NCI-H2081 (cell line): Measurements from ENCODE around the gene C11orf71.

Source experiments
- DNase-seq, 2 experiments: peaks; one replicate each; lab custom pipeline; 2025; lab: John Stamatoyannopoulos, UW

Gene C11orf71

GRCh38 chr11:114358716-114359115 lies 41.6 kb downstream of the C11orf71 start:
- DNase-seq = no peak

DNA sequence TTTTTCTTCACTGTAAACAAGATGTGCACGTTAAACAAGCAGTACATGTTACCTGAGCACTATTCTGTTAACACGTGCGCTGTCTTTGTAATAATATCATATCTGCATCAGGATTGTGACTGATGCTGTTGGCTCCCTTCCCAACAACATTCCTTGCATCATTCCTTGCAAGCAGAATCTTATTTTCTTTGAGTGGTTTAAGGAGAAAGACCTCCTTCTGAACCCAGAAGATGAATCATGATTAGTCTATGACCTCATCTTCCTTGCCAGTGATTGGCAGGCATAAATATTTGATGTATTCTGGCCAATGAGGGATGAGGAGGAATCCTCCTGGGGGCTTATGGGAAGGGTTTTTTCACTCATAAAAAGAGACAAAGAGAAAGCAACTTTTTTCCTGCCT lies 46.2 kb downstream of the C11orf71 start:
- DNase-seq = no peak

DNA sequence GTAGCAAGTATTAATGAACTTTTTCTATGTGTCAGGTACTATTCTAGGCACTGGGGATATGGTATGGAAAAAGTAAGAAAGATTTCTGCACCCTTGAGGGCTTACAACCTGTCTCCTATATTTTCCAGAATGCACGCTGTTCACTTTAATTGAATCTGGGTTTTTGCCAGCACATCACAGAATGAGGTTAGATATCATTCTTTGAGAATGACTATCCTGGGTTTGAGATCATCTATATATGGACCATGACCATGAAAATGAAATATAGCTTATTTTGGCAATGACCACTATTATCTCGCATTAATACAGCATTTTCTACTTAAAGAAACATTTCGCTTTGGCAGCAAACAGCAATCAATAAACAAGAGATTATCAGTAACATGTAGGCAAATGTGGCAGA lies 46.9 kb downstream of the C11orf71 start:
- DNase-seq = no peak

- DNase-seq = no peak
Measured at GRCh38 chr11:114350022-114350421, 50.3 kb downstream of the C11orf71 start.
